ENCODE data around the gene SAMD4B. TPM values are rescaled to one million over a fixed set of nuclear protein-coding genes. Genes with fewer than 3 reads are reported as not detected.
"Not testable (repeated sequence)": the region's sequence is repeated elsewhere in the genome, so short reads cannot be mapped to it uniquely, and the experiment has no call there.

SAMD4B gene
- total RNA-seq, 1 donor from 2014 or later = 82.9 TPM

- TF ChIP-seq CTCF (IDR thresholded peaks at IDR 0.05) = no peak
- H3K27ac Mint-ChIP-seq (ENCODE audit: unreplicated experiment) = no peak overlapping the region
- H3K4me1 Mint-ChIP-seq (ENCODE audit: low read depth) = peaks cover 12% of the 10 kb centered on the region
Observed at GRCh38 chr19:39308531-39309304, 33.5 kb upstream of the SAMD4B start.

GRCh38 chr19:39309305-39309670, 32.9 kb upstream of the SAMD4B start:
- H3K4me3 Mint-ChIP-seq (ENCODE audit: unreplicated experiment); H3K36me3 Mint-ChIP-seq (ENCODE audit: low read depth); DNase-seq (ENCODE audit: low spot score); H3K4me1 Mint-ChIP-seq (ENCODE audit: low read depth); H3K27ac Mint-ChIP-seq (ENCODE audit: unreplicated experiment); H3K9me3 Mint-ChIP-seq (ENCODE audit: low read depth): not testable (repeated sequence)
- H3K27me3 Mint-ChIP-seq (ENCODE audit: low read depth) = peaks cover 38% of the 10 kb centered on the region

More at GRCh38 chr19:39308531-39309304, 33.5 kb upstream of the SAMD4B start:
- H3K4me3 Mint-ChIP-seq (ENCODE audit: unreplicated experiment) = no peak overlapping the region
- peaks cover 5% of the 10 kb centered on the region for H3K36me3 Mint-ChIP-seq (ENCODE audit: low read depth)
- H3K9me3 Mint-ChIP-seq (ENCODE audit: low read depth) = no peaks in the 10 kb centered on the region
- peaks cover 42% of the 10 kb centered on the region for H3K27me3 Mint-ChIP-seq (ENCODE audit: low read depth)
- DNase-seq (ENCODE audit: low spot score) = peak; percentile 50

GRCh38 chr19:39310558-39311311, 31.5 kb upstream of the SAMD4B start:
- Mint-ChIP-seq H3K27ac (ENCODE audit: unreplicated experiment) (no peak overlapping the region), H3K27me3 (ENCODE audit: low read depth) (peaks cover 24% of the 10 kb centered on the region), H3K36me3 (ENCODE audit: low read depth) (peaks cover 3% of the 10 kb centered on the region), H3K9me3 (ENCODE audit: low read depth) (no peaks in the 10 kb centered on the region), H3K4me1 (ENCODE audit: low read depth) (peaks cover 5% of the 10 kb centered on the region), H3K4me3 (ENCODE audit: unreplicated experiment) (no peak overlapping the region)
- DNase-seq (ENCODE audit: low spot score) = peak; percentile 54
- TF ChIP-seq CTCF (IDR thresholded peaks at IDR 0.05) = no peak

GRCh38 chr19:39314016-39314728, 28.0 kb upstream of the SAMD4B start:
- no peak for TF ChIP-seq CTCF (IDR thresholded peaks at IDR 0.05)
- H3K4me1 Mint-ChIP-seq (ENCODE audit: low read depth) = peaks cover 2% of the 10 kb centered on the region
- no peak for DNase-seq (ENCODE audit: low spot score)
- peaks cover 6% of the 10 kb centered on the region for H3K36me3 Mint-ChIP-seq (ENCODE audit: low read depth)
- H3K9me3 Mint-ChIP-seq (ENCODE audit: low read depth) = no peaks in the 10 kb centered on the region
- H3K4me3 Mint-ChIP-seq (ENCODE audit: unreplicated experiment) = no peak overlapping the region
- no peaks in the 10 kb centered on the region for H3K27me3 Mint-ChIP-seq (ENCODE audit: low read depth)
- no peak overlapping the region for H3K27ac Mint-ChIP-seq (ENCODE audit: unreplicated experiment)

GRCh38 chr19:39315933-39316332, 26.3 kb upstream of the SAMD4B start:
- DNase-seq (ENCODE audit: low spot score) = no peak
- no peak overlapping the region for H3K4me3 Mint-ChIP-seq (ENCODE audit: unreplicated experiment)
- H3K4me1 Mint-ChIP-seq (ENCODE audit: low read depth) = peaks cover 10% of the 10 kb centered on the region
- TF ChIP-seq CTCF (IDR thresholded peaks at IDR 0.05) = no peak
- H3K9me3 Mint-ChIP-seq (ENCODE audit: low read depth) = no peaks in the 10 kb centered on the region
- peaks cover 6% of the 10 kb centered on the region for H3K36me3 Mint-ChIP-seq (ENCODE audit: low read depth)
- no peaks in the 10 kb centered on the region for H3K27me3 Mint-ChIP-seq (ENCODE audit: low read depth)
- no peak overlapping the region for H3K27ac Mint-ChIP-seq (ENCODE audit: unreplicated experiment)
